ENCODE measurements around the gene THAP4. TPM values are rescaled to one million over a fixed set of nuclear protein-coding genes. Genes with fewer than 3 reads are reported as not detected.

The THAP4 gene
- total RNA-seq, 1 donor from 2014 or later: 38.9 TPM

DNA sequence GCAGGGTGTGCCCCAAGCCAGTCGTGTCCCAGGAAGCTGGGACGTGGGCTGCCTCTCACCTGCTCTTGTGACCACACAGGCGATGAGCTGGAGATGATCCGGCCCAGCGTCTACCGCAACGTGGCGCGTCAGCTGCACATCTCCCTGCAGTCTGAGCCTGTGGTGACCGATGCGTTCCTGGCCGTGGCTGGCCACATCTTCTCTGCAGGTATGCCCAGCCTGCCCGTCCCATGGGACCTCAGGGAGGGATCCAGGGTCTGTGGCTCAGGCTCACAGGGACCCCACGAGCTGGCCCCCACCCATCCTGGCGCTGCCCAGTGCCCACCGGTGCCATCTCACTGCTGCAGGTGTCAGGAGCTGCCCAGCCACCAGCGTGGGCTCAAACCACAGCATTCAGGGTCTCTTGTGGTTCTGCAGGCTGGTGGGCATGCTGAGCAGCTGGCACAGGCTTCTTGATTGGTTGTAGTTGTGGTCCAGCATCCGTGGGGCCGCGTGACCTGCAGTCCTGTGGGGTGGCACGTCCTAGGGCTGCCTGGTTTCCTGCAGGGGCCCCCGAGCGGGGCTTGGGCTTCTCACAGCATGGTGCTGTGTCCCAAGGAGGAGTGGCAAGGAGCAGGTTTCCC lies 74.6 kb downstream of the THAP4 start:
- peak; percentile 49 for ATAC-seq

DNA sequence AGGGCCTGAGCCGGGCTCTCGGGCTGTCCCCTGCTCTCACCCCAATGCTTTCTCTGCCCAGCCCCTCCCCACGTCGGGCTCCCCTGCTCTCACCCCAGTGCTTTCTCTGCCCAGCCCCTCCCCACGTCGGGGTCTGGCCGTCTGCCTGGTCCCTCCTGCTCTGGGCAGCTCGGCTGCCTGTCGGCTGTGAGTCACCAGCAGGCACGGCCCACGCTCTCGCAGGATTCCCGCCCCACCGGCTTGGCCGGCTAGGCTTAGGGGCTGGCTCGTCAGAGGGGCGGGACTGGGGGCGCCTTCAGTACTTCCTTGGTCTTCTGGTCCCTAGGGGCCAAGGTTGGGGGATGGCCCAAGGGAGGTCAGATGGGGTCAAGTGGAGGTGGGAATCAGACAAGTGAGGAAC lies 75.1 kb downstream of the THAP4 start:
- ATAC-seq: peak; percentile 83

DNA sequence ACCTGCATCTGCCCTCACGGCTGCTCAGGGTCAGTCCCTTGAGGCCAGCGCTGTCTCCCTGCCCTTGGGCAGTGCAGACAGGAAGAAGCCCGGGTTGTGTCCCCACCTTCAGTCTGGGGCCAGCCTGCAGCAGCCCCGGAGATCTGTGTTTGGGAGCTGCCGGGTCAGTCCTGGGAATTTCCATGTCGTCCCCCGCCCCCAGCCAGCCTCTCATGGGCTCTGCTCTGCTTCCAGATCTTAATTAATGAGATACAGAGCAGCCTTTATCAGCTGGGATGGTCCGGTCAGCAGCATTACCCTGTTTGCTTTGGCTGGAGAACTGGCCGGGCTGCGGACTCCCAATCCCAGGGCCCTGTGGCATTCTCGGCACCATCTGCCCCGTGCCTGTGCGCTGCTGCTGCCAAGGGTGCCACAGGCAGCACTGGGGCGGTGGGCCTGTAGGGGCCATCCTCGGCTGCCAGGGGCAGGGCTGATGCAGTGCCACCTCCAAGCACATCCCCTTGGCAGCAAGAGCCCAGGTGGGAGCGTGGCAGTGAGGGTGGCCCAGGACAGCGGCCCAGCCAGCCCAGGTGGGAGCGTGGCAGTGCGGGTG lies 76.0 kb downstream of the THAP4 start:
- ATAC-seq: no peak

DNA sequence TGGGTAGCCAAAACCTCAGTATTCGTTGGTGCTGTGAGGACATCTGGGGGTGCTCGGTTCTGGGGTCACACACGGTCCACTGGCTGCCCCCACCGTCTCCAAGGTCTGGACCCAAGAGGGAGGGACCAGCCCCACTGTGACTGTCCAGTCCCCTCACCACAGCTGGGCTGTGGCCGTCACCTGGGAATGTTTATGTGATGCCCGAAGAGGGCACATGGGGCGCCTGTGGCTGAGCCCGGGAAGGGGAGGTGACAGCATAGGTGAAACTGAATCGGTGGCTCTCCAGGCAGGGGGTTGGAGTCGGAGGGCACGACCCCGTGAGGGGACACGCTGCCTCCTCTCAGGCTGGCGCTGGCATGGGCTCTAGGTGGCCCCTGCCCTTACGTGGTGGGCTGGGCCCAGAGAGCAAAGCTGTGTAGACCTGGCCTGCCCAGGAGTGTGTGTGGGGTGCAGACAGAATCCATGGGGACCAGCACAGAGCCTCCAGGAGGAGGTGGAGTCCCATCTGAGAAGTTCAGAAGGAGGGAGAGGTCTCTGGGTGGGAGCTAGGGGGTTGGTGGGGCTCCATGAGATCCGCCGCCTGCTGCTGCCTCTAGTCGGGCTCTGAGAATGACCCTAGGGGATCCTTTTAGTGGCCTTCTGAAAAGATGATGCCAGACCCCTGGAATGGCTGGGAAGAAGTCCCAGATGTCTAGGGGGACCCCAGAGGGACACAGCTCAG lies 76.6 kb downstream of the THAP4 start:
- ATAC-seq: no peak

DNA sequence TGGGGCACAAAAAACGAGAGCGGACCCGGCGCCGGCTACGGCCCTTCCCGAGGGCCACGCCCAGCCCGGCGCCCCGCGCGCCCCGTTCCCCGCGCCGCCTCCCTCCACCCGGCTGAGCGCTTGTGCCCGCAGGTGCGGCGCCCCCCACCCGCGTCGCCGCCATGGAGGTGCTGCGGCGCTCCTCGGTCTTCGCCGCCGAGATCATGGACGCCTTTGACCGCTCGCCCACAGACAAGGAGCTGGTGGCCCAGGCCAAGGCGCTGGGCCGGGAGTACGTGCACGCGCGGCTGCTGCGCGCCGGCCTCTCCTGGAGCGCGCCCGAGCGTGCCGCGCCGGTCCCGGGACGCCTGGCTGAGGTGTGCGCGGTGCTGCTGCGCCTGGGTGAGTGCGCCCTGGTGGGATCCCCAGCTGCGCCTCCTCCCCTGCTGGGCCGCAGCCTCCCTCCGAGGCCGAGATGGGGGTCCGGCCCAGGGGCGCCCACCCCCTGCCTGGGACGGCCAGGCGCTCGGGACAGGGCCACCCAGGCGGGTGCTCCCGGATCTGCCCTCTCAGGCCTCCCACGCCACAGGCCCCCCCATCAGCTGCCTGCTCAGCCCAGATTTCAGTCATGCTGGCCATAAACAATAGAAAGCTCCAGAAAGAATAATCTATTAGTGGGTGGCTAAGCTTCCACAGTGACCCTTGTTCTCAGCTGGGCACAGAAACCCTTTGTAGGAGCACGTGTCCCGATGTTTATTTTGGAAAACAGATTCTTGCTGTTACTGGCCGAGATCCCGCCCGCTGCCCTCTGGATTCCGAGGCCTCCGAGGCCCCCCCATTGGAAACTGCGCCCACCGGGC lies 77.4 kb downstream of the THAP4 start:
- peak; percentile 45 for ATAC-seq

DNA sequence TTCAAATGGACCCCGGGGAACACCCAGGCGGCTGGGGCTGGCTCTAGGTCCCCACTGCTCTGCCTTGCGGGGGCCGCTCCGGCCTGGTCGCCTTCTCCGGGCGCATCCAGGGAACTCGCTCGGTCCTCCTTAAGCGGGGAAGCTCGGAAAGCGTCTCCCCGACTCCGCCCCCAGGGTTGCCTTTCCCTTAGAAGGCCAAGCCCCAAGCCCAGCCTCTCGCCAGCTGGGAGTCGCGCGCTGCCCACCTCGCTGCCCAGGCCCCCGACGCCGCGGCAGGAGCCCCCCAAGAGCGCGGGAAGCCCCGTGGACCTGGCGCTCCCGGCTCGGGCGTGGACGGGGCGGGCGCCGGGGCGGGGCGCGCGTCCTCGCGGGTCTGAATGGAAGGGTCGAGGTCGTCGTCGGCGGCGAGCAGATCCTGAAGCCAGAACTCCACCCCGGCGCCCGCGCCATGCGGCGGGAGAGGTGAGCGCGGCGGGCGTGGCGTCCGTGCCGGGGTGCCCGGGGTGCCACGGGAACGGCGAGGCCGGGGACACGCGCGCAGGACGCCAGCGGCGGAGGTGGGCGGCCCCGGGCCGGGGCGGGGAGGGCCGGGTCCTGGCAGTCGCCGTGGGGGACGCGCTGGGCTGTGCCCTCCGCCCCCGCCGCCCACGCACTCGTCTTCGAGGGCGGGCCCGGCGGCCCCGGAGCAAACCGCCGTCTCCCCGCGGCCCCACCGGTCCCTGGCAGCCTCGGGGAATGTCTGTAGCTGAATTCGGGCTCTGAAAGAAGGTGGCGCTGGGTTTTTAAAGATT lies 78.2 kb downstream of the THAP4 start, which contains the start of gene BOK:
TSS of gene BOK (plus strand) at position 214 of the 791 bp plus-strand sequence. CDS start 739 bp downstream, outside the sequence.
- ATAC-seq: peak; percentile 34

DNA sequence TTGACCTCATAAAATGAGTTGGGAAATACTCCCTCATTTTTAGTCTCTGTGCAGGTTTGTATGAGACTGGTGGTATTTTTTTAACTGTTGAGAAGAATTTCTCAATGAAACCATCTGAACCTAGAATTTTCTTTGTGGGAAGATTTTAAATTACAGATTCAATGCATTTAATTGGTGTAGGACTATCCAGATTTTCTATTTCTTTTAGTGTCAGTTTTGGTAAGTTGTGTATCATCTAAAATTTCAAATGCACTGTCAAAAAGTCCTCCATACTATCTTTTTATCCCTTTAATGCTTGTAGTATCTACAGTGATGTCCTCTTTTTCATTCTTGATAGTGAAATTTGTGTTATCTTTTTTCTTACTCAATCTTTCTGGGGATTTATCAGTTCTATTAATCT lies 80.2 kb downstream of the THAP4 start:
- no peak for ATAC-seq

DNA sequence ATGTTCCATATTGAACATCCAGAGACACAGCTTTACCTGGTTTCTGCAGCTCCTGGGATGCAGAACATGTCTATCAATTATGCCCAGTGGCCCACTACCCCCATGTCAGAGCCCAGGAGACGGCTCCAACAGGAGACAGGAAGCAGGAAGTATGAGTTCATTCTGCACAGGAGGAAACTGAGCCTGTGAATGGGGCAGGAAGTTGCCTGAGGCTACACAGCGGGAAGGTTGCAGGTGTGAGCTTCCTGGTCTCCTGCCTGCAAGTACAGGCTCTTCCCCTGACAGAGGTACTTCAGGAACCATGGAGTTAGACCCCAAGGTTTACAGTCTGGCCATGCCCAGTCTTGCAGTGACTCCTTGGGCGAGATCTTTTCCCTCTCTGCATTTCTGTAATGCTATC lies 81.2 kb downstream of the THAP4 start:
- ATAC-seq: peak; percentile 43

DNA sequence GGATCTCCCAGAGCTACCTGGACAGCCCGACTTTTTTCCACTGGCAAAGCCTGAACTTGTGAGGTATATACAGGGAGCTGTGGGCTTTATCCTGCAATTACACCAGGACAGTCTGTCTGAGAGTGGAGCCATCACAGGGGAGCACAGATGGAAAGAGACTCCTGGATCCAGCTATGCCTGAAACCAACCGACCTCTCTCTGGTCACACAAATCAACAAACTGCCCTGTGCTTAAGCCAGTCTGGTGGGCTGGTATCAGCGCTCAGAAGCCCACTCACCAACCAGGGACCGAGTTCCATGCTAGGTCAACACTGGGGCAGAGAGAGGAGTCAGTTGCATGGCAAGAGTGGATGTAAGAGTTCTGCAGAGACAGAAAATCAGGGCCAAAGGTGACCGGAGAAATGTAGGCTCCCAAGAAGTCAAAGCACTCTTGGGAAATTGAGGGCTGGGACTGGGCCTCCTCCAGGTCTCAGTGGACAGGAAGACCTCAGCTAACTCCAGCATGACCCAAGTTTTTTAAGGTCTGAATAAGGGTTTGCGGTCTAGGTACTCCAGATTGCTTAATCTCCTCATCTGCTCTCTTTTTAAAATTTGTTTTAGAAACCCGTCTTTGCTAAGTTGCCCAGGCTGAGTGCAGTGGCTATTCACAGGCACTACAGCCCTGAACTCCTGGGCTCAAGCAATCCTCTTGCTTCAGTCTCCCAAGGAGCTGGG lies 82.2 kb downstream of the THAP4 start:
- ATAC-seq: no peak

DNA sequence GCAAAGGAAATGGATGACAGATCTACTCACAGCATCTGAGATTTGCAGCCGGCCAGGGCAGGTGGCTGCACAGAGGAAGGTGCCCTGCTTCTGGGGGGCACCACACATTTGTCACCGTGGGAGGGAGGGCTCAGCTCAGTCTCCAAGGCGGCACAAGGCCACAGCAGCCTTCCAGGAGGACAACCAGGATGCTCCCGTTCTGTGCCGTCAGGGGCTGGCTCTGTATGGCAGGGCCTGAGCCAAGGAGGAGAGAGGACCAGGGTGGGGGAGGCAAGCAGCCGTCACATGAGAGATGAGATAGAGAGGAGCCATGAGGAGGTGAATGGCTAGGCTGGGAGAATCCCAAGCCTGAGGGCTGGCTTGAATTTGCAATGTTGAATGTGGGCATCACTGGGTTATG lies 83.0 kb downstream of the THAP4 start:
- ATAC-seq: no peak

DNA sequence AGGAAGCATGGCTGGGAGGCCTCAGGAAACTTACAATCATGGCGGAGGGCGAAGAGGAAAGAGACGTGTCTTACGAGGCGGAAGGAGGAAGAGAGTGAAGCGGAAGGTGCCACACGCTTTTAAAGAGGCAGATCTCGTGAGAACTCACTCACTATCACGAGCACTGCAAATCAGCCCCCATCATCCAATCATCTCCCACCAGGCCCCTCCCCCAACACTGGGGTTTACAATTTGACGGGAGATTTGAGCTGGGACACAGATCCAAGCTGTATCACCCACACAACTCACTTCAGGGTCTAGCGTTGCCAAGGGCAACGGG lies 83.5 kb downstream of the THAP4 start:
- no peak for ATAC-seq

DNA sequence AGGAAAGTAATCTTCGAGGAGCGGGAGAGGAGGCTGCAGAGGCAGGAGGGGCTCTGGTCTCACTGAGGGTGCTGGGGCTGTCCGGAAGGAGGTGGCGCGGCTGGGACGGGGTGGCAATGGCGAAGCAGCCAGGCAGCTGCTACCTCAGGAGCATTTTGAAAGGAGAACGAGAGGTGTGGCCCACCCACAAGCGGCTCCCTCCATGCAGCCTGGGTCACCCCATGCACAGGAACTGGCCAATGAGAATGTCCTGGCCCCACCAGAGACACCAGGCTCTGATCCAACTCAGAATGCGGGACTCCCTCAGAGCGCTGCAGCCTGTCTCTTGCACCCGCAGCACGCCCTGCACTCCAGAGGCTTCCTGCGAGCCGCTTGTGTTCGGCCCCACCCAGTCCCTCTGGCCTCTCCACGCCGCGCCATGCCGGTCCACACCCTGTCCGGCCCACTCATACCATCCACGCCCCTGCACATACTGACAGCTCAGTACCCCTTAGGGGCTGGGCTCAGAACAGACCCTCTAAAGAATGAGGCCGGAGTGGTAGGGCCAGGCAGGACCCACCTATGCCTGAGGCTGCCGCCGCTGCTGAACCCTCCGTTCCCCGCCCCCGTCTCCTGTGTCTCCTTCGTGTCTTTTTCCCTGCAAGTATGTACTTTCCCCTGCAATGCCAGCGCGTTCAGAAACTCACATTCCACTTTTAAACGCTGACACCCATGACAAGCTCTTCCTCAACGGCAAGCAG lies 84.8 kb downstream of the THAP4 start:
- peak; percentile 73 for ATAC-seq

DNA sequence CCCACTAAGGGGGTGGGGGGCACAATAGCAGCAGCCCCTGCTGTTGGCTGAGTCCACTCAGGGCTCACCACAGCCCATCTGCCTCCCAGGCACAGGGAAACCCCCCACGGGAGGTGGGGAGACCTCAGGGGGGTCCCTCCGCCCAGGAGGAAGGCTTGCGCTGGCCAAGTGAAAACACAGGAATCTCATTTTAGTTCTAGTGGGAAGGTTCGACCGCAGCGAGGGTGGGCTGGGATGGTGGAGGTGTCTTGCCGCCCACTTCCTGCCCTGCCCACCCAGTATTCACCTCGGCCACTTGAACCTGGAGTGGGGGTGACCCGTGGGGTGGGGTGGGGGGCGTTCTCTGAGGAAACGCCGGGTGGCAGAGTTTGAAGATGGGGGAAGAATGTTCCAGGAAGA lies 85.4 kb downstream of the THAP4 start:
- no peak for ATAC-seq

DNA sequence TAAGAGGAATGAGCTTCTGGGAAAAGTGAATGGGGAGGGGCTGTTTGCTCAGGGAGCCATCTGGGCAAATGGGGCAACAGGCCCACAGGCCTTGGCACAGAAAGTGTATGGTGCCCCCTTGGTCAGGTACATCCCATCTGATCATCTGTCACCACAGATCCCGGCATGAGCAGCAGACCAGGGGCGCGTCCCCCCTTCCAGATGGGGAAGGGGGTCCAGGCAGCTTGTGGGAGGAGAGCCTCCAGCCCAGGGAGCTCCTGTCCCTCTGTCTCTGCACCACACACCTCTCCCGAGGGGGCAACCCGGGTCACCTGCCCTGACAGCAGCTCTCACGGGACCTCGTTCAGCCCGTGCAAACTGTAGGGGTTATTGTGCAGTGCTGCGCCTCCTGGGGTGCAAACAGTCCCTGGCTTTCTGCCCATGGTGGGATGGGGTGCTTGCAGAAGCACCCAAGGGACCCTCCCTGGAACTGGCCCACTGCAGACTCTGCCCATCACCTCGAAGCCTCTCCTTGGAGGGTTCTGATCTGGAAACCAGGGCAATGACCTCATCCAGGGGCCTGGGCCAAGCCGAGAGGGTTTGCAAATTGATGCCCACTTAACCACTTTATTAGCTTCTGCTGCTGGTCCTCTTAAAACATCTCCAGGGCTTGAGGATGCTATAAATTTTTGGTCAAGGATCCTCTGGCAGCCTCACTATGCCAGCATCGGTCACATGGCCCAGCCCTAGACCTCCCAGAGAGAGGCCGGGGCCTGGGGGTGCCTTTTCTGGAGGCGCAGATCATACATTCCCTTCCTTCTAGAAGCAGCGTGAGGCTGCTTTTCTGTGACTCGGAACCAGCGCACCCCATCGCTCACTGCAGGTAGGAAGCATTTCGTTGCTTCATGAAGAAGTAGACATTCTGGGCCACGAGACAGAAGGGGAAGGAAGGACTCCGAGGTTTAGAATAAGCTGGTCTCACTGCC lies 86.1 kb downstream of the THAP4 start:
- ATAC-seq: no peak

DNA sequence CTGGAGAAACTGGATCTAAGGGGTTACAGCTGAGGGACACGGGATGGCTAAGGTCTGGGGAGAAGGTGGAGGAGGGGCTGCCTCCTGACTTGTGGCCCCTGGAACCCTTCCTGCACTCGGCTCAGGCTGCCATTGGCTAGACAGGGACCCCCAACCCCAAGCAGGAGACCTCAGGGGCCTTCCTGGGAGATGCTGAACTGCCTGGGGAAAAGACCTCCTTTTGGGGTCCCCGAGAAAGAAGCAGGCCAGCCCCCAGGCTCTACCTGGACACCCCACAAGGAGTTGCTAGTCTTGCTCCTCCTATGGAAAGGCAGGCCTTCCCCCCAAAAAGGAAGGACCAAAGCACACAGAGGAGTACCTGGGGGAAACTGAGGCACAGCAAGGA lies 88.5 kb downstream of the THAP4 start:
- no peak for ATAC-seq

DNA sequence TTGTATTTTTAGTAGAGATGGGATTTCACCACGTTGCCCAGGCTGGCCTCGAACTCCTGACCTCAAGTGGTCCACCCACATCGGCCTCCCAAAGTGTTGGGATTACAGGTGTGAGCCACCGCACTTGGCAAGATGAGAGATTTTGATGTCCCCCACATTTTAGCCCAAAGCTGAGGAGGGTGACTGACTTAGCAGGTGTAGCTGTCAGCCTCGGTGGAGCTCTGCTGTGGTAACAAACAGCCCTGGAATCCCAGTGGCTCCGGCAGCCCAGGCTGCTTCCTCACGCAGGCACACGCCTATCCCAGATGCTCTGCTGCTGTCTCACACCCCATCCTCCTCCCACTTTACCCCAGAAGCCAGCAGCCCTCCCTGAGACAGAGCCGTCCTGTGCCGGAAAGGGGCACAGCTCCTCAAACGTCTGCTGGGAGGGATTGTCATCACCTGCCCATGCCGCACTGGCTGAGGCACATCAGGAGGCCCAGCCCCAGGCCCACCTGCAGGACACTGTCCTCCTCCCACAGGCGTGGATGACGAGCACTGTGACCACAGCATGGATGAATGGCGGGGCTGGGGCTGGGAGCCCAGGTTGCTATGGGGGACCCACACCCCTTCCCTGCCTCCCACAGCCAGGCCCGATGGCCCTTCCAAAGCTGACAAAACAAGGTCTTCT lies 89.0 kb downstream of the THAP4 start:
- no peak for ATAC-seq

DNA sequence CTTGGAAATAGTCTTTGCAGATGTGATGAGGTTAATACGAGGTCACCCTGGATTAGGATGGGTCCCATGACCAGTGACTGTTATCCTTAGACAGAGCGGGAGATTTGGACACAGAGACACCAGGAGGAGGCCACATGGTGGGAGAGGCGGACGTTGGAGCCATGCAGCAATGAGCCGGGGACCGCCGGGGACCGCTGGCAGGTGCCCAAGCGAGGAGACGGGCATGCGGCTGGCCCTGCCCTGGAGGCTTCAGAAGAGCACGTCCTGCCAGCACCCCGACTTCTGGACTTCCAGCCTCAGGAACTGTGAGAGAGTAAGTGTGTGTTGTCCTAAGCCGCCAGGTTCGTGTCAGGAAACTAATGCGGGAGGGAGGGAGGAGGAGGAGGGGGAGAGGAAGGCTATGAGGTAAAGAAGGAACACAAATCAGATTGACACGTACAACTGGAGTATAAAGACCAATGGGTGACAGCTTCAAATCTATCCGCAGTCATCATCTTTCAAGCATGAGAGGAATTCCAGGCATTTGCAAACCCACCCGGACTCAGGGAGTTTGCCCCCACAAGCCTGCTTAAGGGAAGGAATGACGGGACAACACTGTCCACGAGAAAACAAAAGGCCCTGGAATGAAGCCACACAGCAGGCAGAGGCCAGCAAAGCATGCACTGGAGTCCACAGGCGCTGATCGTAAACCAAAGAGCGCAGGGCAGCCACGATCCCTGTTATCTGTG lies 90.0 kb downstream of the THAP4 start:
- ATAC-seq: peak; percentile 5
